ENCODE measurements around the gene HEBP1. TPM values are rescaled to one million over a fixed set of nuclear protein-coding genes. Genes with fewer than 3 reads are reported as not detected.

Gene HEBP1
- total RNA-seq, 1 donor from 2014 or later: 47.6 TPM

DNA sequence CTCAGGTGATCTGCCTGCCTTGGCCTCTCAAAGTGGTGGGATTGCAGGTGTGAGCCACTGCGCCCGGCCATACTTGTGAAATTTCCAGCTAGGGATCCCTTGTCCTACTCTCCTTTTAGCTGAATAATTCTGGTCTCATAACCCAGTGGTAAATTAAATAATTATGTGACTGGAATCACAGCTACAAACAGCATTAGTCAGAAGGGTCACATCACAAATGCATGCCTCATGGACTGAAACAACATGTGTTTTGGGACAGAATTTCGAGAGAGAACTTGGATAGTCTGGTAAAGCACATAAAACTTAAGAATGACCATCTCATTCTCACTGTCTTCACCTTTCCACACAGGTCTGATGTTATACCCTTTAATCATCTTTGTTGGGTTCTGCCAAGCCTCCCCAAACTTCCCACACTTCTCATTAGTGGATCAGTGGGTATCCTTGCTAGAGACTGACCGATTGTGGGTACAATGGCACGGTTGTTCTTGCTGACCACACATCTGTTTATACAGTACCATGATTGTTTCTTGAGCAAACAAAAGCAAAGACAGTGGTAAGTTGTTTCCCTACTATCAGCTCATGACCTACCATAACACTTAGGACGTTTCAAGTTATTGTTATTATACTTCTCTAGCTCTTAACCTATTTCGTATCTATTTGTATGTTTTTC, 53.2 kb downstream of the HEBP1 start:
- Histone ChIP-seq H3K27me3 (no peaks in the 10 kb centered on the region), H3K9me3 (no peaks in the 10 kb centered on the region), H3K36me3 (no peaks in the 10 kb centered on the region), H3K4me1 (no peaks in the 10 kb centered on the region), H3K27ac (no peak overlapping the region), H3K4me3 (no peak overlapping the region)
- peak in 1 of 2 donors; percentile 42 for DNase-seq (ENCODE audit: extremely low spot score in 2 of 2)
- intact Hi-C loops (cut with DNase I): no loop called here
- TF ChIP-seq, protein P1, sequence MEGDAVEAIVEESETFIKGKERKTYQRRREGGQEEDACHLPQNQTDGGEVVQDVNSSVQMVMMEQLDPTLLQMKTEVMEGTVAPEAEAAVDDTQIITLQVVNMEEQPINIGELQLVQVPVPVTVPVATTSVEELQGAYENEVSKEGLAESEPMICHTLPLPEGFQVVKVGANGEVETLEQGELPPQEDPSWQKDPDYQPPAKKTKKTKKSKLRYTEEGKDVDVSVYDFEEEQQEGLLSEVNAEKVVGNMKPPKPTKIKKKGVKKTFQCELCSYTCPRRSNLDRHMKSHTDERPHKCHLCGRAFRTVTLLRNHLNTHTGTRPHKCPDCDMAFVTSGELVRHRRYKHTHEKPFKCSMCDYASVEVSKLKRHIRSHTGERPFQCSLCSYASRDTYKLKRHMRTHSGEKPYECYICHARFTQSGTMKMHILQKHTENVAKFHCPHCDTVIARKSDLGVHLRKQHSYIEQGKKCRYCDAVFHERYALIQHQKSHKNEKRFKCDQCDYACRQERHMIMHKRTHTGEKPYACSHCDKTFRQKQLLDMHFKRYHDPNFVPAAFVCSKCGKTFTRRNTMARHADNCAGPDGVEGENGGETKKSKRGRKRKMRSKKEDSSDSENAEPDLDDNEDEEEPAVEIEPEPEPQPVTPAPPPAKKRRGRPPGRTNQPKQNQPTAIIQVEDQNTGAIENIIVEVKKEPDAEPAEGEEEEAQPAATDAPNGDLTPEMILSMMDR (IDR thresholded peaks at IDR 0.05): no peak
- TF ChIP-seq POLR2A (IDR thresholded peaks at IDR 0.05): no peak
- no peak for TF ChIP-seq POLR2AphosphoS5 (IDR thresholded peaks at IDR 0.05; ENCODE audit: insufficient read depth in 1 of 2, low read depth in 1 of 2)

GRCh38 chr12:12945591-12945990, 54.5 kb downstream of the HEBP1 start:
- intact Hi-C loops (cut with DNase I): no loop called here
- no peak for TF ChIP-seq POLR2A (IDR thresholded peaks at IDR 0.05)
- TF ChIP-seq, protein P1 (IDR thresholded peaks at IDR 0.05): no peak
- no peak for TF ChIP-seq POLR2AphosphoS5 (IDR thresholded peaks at IDR 0.05; ENCODE audit: insufficient read depth in 1 of 2, low read depth in 1 of 2)
- H3K36me3 ChIP-seq: no peaks in the 10 kb centered on the region
- no peaks in the 10 kb centered on the region for H3K9me3 ChIP-seq
- H3K4me1 ChIP-seq: no peaks in the 10 kb centered on the region
- H3K27ac ChIP-seq: no peak overlapping the region
- no peak for DNase-seq (ENCODE audit: extremely low spot score in 2 of 2)
- no peak overlapping the region for H3K4me3 ChIP-seq
- no peaks in the 10 kb centered on the region for H3K27me3 ChIP-seq

DNA sequence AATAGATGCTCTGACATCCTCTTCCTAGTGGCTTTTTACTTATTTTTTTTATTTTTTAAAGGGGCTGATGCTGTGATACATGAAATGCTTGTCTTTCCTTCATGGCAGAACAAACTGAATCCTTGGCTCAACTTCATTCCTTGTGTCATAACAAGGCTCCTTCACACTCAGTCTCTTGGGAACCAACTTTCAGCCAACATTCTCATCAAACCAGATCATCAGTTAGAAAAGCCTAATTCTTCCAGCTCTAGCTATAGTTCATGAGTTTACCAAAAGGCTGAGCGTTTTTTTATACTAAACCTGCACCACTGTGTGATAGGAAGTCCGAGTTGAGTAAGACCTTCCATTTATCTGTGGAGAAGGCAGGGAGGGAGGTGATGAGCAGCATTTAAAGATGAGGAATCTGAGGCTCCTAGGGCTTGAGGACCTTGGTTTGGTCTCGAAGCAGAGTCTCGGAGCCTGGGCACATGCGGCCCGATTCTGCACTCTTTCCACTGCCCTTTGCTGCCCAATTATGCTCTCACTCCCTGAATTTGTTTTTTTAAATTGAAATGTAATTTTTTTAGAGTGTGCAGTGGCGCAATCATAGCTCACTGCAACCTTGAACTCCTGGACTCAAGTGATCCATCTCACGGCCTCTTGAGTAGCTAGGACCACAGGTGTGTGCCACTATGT, 56.3 kb downstream of the HEBP1 start:
- H3K4me1 ChIP-seq: no peaks in the 10 kb centered on the region
- peak in 1 of 2 donors; percentile 49 for DNase-seq (ENCODE audit: extremely low spot score in 2 of 2)
- intact Hi-C loops (cut with DNase I): no loop called here
- H3K27ac ChIP-seq: no peak overlapping the region
- no peaks in the 10 kb centered on the region for H3K27me3 ChIP-seq
- H3K36me3 ChIP-seq: no peaks in the 10 kb centered on the region
- no peaks in the 10 kb centered on the region for H3K9me3 ChIP-seq
- no peak overlapping the region for H3K4me3 ChIP-seq
- TF ChIP-seq, protein P1 (IDR thresholded peaks at IDR 0.05): no peak
- no peak for TF ChIP-seq POLR2A (IDR thresholded peaks at IDR 0.05)
- no peak for TF ChIP-seq POLR2AphosphoS5 (IDR thresholded peaks at IDR 0.05; ENCODE audit: insufficient read depth in 1 of 2, low read depth in 1 of 2)

GRCh38 chr12:12941450-12942350, 58.4 kb downstream of the HEBP1 start:
- TF ChIP-seq, protein P1 (IDR thresholded peaks at IDR 0.05): no peak
- no peak for TF ChIP-seq POLR2AphosphoS5 (IDR thresholded peaks at IDR 0.05; ENCODE audit: insufficient read depth in 1 of 2, low read depth in 1 of 2)
- no peak for TF ChIP-seq POLR2A (IDR thresholded peaks at IDR 0.05)
- H3K9me3 ChIP-seq: no peaks in the 10 kb centered on the region
- peak in 1 of 2 donors; percentile 58 for DNase-seq (ENCODE audit: extremely low spot score in 2 of 2)
- no peak overlapping the region for H3K27ac ChIP-seq
- no peak overlapping the region for H3K4me3 ChIP-seq
- no peaks in the 10 kb centered on the region for H3K27me3 ChIP-seq
- intact Hi-C loops (cut with DNase I): no loop called here
- H3K4me1 ChIP-seq: no peaks in the 10 kb centered on the region
- no peaks in the 10 kb centered on the region for H3K36me3 ChIP-seq

Measured in vagina (tissue), 2 donors.